Epithelial cell of esophagus (primary cell): Measurements from ENCODE around the gene HCRTR1.

Source experiments
- DNase-seq: peaks from one replicate; pipeline ENCODE4 v3.0.0; 2010; ENCODE audit warnings: low read depth
- H3K4me3 ChIP-seq: 2 replicates; pipeline ENCODE4 v1.5.1; 2011; ENCODE audit warnings: mild to moderate bottlenecking, low read length, control low read depth
- TF ChIP-seq, protein P1 (sequence below): IDR thresholded peaks from 2 replicates; pipeline ENCODE4 v1.5.1; 2011; ENCODE audit warnings: low read depth, mild to moderate bottlenecking, low read length, control low read depth, inconsistent platforms; ENCODE audit not compliant: insufficient read depth; ENCODE audit errors: missing control alignments

HCRTR1 gene

DNA sequence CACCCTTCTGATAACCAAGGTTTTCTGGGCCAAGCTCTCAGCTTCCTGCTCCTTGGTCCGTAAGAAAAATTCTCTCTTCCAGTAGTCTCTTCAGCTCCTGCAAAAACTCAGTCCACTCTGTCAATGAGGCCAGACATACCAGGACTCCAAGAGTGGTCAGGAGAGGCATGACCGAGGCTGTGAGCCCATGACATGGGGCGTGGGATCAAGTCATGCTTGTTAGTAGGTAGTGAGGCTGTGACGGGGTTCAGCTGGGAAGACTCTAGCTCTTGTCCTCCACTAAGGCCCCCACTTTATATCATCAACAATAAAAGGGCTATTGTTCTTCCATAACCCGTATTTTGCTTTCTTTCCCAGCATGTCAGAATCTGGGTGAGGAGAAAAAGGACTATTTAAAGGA lies 10.1 kb upstream of the HCRTR1 start:
- TF ChIP-seq, protein P1, sequence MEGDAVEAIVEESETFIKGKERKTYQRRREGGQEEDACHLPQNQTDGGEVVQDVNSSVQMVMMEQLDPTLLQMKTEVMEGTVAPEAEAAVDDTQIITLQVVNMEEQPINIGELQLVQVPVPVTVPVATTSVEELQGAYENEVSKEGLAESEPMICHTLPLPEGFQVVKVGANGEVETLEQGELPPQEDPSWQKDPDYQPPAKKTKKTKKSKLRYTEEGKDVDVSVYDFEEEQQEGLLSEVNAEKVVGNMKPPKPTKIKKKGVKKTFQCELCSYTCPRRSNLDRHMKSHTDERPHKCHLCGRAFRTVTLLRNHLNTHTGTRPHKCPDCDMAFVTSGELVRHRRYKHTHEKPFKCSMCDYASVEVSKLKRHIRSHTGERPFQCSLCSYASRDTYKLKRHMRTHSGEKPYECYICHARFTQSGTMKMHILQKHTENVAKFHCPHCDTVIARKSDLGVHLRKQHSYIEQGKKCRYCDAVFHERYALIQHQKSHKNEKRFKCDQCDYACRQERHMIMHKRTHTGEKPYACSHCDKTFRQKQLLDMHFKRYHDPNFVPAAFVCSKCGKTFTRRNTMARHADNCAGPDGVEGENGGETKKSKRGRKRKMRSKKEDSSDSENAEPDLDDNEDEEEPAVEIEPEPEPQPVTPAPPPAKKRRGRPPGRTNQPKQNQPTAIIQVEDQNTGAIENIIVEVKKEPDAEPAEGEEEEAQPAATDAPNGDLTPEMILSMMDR = no peak
- H3K4me3 ChIP-seq = no peak overlapping the region
- no peak for DNase-seq

DNA sequence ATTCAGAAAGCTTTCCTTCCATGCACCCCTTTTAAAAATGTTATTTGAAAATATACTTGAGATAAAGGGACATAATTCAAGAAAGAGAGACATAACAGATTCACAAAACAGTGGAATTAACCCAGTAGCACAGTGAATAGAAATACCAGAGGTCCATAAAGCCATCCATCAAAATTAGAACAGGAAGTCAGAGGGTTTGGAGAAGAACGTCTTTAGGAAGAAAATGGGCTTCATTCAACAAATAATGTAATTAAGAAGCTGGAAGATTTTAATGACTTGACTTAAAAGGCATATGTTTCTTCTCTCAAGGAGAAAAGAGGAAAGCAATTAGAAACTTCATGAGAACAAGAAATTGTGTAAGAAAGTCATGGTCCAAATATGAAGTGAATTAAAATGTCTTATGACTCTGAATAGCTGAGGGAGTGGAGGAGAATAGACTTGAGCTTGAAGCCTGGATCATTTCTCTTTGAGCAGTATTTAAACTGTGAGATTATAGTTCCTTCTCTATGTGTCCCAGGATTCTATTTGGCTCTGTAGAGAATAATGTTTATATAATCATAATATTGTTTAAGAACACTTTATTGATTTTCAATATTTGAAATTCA lies 7.9 kb upstream of the HCRTR1 start:
- no peak overlapping the region for H3K4me3 ChIP-seq
- DNase-seq = no peak
- TF ChIP-seq, protein P1 = no peak

DNA sequence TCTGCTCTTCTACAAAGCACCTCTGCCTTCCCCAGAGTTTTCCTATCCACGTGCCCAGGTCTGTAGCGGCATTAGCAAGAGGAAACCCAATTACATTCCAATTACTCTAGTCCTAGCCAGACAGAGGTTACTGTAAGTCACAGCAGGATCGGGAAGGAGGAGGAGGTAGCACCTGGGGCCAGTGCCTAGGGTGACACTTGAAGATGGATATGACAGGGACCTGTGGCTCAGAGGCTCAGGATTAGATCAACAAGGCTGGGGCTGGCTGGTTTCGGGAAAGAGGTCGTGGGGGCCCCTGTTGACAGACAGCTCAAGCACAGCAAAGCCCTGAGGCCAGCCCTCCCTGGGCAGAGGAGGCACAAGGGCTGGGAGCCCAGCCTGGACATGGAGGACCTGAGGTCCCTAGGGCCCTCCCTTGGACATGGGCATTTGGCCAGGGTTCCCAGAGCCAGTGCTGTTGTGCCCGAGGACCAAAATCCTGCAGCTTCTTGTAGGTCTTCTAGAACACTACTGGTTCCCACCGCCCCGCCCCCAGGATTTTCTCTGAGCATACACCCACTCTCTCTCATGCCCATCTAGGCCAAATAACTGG lies 3.0 kb upstream of the HCRTR1 start:
- TF ChIP-seq, protein P1 = no peak
- H3K4me3 ChIP-seq = no peak overlapping the region
- DNase-seq = no peak

DNA sequence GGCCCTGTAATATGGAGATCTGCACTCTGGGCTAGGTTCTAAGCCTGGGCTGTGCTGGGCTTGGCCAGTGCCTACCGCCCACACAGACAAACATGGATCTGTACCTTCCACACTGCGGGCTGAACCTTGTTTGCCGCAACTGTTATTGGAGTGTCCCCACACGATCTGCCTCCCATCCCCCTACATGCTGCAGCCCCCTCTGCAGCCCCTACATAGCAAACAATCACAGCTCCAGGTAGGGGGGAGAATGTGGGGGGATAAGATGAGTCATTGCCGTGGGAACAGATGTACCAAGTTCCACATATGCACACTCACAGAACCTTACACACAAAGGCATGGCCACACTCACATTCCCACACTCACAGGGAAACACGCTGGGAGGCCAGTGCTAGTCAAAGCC lies 2.1 kb upstream of the HCRTR1 start:
- TF ChIP-seq, protein P1 = no peak
- no peak for DNase-seq
- no peak overlapping the region for H3K4me3 ChIP-seq

DNA sequence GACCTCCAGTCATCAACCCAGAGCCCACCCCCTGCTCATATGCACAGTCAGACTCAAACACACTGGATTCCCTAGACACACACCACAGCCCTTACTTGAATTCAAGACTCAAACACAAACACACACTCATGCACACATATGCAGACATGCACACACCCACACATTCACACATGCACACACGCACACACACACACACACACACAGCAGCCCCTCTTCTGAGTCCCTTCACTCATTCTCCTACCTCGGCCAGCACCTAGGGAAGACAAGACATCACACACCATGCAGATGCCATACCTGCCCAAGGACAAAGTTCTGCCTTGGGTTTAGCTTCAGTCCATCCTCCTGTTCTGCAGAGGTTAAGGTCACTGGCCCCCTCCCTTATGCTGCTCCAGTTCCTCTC lies 1.6 kb upstream of the HCRTR1 start:
- no peak overlapping the region for H3K4me3 ChIP-seq
- TF ChIP-seq, protein P1 = no peak
- DNase-seq = no peak

DNA sequence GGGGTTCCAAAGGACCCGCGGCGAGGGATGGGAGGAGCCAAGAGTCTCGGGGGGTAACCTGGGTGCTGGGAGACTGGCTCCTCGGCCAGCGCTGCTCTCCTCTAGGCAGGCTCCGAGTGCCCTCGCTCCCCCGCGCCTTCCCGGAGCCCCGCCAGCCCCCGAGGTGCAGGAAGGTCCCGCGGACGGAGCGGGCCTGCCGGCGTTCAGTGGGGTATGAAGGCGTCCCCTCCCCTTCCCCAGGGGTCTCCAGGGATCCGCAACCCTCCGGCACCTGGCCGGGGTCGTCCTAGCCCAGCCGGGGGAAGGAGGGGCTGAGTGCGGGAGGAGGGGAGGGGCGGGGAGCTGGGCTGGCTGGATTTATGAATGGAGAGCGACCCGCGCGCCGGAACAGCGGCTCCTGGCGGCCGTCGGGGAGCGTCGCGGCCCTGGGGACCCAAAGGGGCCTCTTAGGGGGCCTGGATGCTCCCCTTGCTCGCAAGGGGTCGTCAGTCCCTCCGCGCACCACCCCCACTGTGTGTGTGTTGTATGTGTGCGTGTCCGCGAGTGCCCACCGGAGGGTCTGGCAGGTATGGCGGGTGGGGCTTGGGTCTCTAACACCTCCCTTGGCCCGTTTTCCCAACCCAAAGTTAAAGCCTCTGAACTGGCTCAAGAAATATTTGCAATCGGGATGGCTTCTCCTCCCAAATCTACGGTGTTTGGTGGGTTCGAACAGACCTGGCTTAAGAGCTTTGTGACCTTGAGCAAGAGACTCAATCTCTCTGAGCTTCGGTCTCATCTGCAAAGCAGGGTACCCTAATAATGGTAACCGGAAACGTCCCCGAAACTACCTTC lies 642 bp downstream of the HCRTR1 start:
- DNase-seq = peak; percentile 36
- peak overlapping the region; percentile 41 for H3K4me3 ChIP-seq
- TF ChIP-seq, protein P1 = peak; percentile 62
